KMS-11 (cell line): Measurements from ENCODE around the gene TAF10.

Source experiments
- H2AFZ ChIP-seq: fragments of 200-600 bp; sonication (generic); 2 replicates; pipeline ENCODE4 v1.6.1; 2016; ENCODE audit warnings: antibody characterized with exemption, mixed run types, low read depth
- H3K27ac ChIP-seq: fragments of 200-600 bp; sonication (generic); 2 replicates; pipeline ENCODE4 v1.6.1; 2016; ENCODE audit warnings: mild to moderate bottlenecking, mixed run types
- H3K27me3 ChIP-seq: fragments of 200-600 bp; sonication (generic); 2 replicates; pipeline ENCODE4 v1.6.1; 2017; ENCODE audit warnings: mild to moderate bottlenecking, low read depth, mixed run types, moderate library complexity; ENCODE audit not compliant: insufficient read depth
- H3K36me3 ChIP-seq: fragments of 200-600 bp; sonication (generic); 2 replicates; pipeline ENCODE4 v1.6.1; 2017; ENCODE audit warnings: mild to moderate bottlenecking, mixed run types; ENCODE audit not compliant: insufficient read depth
- H3K4me1 ChIP-seq: fragments of 200-600 bp; sonication (generic); 2 replicates; pipeline ENCODE4 v1.6.1; 2016; ENCODE audit warnings: mild to moderate bottlenecking, low read depth, mixed run types; ENCODE audit not compliant: poor library complexity, severe bottlenecking
- H3K4me2 ChIP-seq: fragments of 200-600 bp; sonication (generic); 2 replicates; pipeline ENCODE4 v1.7.0; 2016; ENCODE audit warnings: mild to moderate bottlenecking, mixed run types
- H3K4me3 ChIP-seq: fragments of 200-600 bp; sonication (generic); IDR thresholded peaks from 2 replicates; pipeline ENCODE4 v1.6.1; 2017; ENCODE audit warnings: low read depth, low read length, mixed read lengths; ENCODE audit not compliant: insufficient read depth
- H3K79me2 ChIP-seq: fragments of 200-600 bp; sonication (generic); 2 replicates; pipeline ENCODE4 v1.6.1; 2016; ENCODE audit warnings: low read depth, mixed run types; ENCODE audit not compliant: insufficient read depth
- H3K9ac ChIP-seq: fragments of 200-600 bp; sonication (generic); 2 replicates; pipeline ENCODE4 v1.6.1; 2016; ENCODE audit warnings: mild to moderate bottlenecking, mixed run types
- H4K20me1 ChIP-seq: fragments of 200-600 bp; sonication (generic); 2 replicates; pipeline ENCODE4 v1.6.1; 2016; ENCODE audit warnings: mild to moderate bottlenecking, mixed run types; ENCODE audit not compliant: insufficient read depth
- CTCF ChIP-seq: fragments of 200-600 bp; sonication (generic); conservative IDR thresholded peaks from 2 replicates; pipeline ENCODE4 v1.6.1; 2017; ENCODE audit warnings: low read depth, mild to moderate bottlenecking, antibody characterized with exemption, low read length, moderate library complexity, mixed read lengths

TAF10 gene

GRCh38 chr11:6646918-6647679, 35.1 kb upstream of the TAF10 start:
- H3K9ac ChIP-seq: no peak overlapping the region
- no peaks in the 10 kb centered on the region for H4K20me1 ChIP-seq
- H2AFZ ChIP-seq: no peak overlapping the region
- H3K4me1 ChIP-seq: no peaks in the 10 kb centered on the region
- no peaks in the 10 kb centered on the region for H3K79me2 ChIP-seq
- no peak for TF ChIP-seq CTCF
- H3K27me3 ChIP-seq: no peaks in the 10 kb centered on the region
- H3K4me2 ChIP-seq: no peak overlapping the region
- H3K4me3 ChIP-seq: no peak overlapping the region
- H3K36me3 ChIP-seq: no peaks in the 10 kb centered on the region
- no peak overlapping the region for H3K27ac ChIP-seq

GRCh38 chr11:6646576-6646917, 34.5 kb upstream of the TAF10 start:
- H3K27ac ChIP-seq: no peak overlapping the region

GRCh38 chr11:6646071-6646470, 34.1 kb upstream of the TAF10 start:
- Histone ChIP-seq H3K4me3 (no peak overlapping the region), H3K36me3 (no peaks in the 10 kb centered on the region), H3K9ac (no peak overlapping the region), H3K4me2 (no peak overlapping the region), H3K27ac (no peak overlapping the region), H2AFZ (no peak overlapping the region), H3K27me3 (no peaks in the 10 kb centered on the region), H3K4me1 (no peaks in the 10 kb centered on the region), H3K79me2 (no peaks in the 10 kb centered on the region), H4K20me1 (no peaks in the 10 kb centered on the region)
- no peak for TF ChIP-seq CTCF

More at GRCh38 chr11:6646576-6646917, 34.5 kb upstream of the TAF10 start:
- H3K9ac ChIP-seq: no peak overlapping the region
- no peaks in the 10 kb centered on the region for H3K27me3 ChIP-seq
- no peaks in the 10 kb centered on the region for H4K20me1 ChIP-seq
- H3K4me2 ChIP-seq: no peak overlapping the region
- H3K36me3 ChIP-seq: no peaks in the 10 kb centered on the region
- no peaks in the 10 kb centered on the region for H3K4me1 ChIP-seq
- no peaks in the 10 kb centered on the region for H3K79me2 ChIP-seq
- H3K4me3 ChIP-seq: no peak overlapping the region
- no peak for TF ChIP-seq CTCF
- H2AFZ ChIP-seq: no peak overlapping the region

GRCh38 chr11:6642957-6643356, 30.9 kb upstream of the TAF10 start:
- no peak overlapping the region for H2AFZ ChIP-seq
- H3K27ac ChIP-seq: no peak overlapping the region
- no peak overlapping the region for H3K4me3 ChIP-seq
- H4K20me1 ChIP-seq: no peaks in the 10 kb centered on the region
- H3K79me2 ChIP-seq: no peaks in the 10 kb centered on the region
- H3K27me3 ChIP-seq: no peaks in the 10 kb centered on the region
- H3K4me1 ChIP-seq: no peaks in the 10 kb centered on the region
- H3K9ac ChIP-seq: no peak overlapping the region
- TF ChIP-seq CTCF: no peak
- no peaks in the 10 kb centered on the region for H3K36me3 ChIP-seq
- H3K4me2 ChIP-seq: no peak overlapping the region
